OCI-LY1 (cell line): ENCODE measurements around the gene CCNG2.

Source experiments
- H2AFZ ChIP-seq: fragments of 200-600 bp; sonication (generic), shearing (Covaris generic); 2 replicates; pipeline ENCODE4 v1.6.0; 2014; ENCODE audit warnings: antibody characterized with exemption, mild to moderate bottlenecking, low read length
- H3F3A ChIP-seq: fragments of 200-600 bp; sonication (generic), shearing (Covaris generic); 2 replicates; pipeline ENCODE4 v1.6.0; 2014; ENCODE audit warnings: mild to moderate bottlenecking, antibody characterized with exemption, low read length, moderate library complexity; ENCODE audit not compliant: insufficient read depth
- H3K27ac ChIP-seq: fragments of 200-600 bp; sonication (generic); 2 replicates; pipeline ENCODE4 v1.5.1; 2014; ENCODE audit warnings: low read length, mixed run types, mild to moderate bottlenecking, low read depth; ENCODE audit not compliant: poor library complexity, severe bottlenecking
- H3K27me3 ChIP-seq: fragments of 200-600 bp; sonication (generic); 2 replicates; pipeline ENCODE4 v1.6.0; 2014; ENCODE audit warnings: antibody characterized with exemption, mild to moderate bottlenecking, low read length, moderate library complexity; ENCODE audit not compliant: insufficient read depth
- H3K36me3 ChIP-seq: fragments of 200-600 bp; sonication (generic); 2 replicates; pipeline ENCODE4 v1.6.1; 2014; ENCODE audit warnings: mild to moderate bottlenecking, antibody characterized with exemption, low read length, moderate library complexity, mixed read lengths; ENCODE audit not compliant: insufficient read depth
- H3K4me1 ChIP-seq: fragments of 200-600 bp; sonication (generic); 2 replicates; pipeline ENCODE4 v1.5.1; 2014; ENCODE audit warnings: mild to moderate bottlenecking, low read length, moderate library complexity; ENCODE audit not compliant: insufficient read depth, severe bottlenecking
- H3K4me2 ChIP-seq: fragments of 200-600 bp; sonication (generic), shearing (Covaris generic); 2 replicates; pipeline ENCODE4 v1.6.1; 2014; ENCODE audit warnings: low read length
- H3K4me3 ChIP-seq: fragments of 200-600 bp; sonication (generic); 2 replicates; pipeline ENCODE4 v1.5.1; 2014; ENCODE audit warnings: low read length, low read depth, mild to moderate bottlenecking, mixed read lengths; ENCODE audit not compliant: poor library complexity, severe bottlenecking
- H3K79me2 ChIP-seq: fragments of 200-600 bp; shearing (Covaris generic); 2 replicates; pipeline ENCODE4 v1.6.1; 2016; ENCODE audit warnings: mixed run types, low read length, mixed read lengths; ENCODE audit not compliant: insufficient read depth
- H3K9ac ChIP-seq: fragments of 200-600 bp; sonication (generic), shearing (Covaris generic); 2 replicates; pipeline ENCODE4 v1.6.1; 2014; ENCODE audit warnings: mild to moderate bottlenecking, low read length, mixed read lengths
- H3K9me2 ChIP-seq: fragments of 200-600 bp; sonication (generic), shearing (Covaris generic); 2 replicates; pipeline ENCODE4 v1.6.1; 2014; ENCODE audit warnings: low read depth, mild to moderate bottlenecking, low read length, mixed read lengths
- H3K9me3 ChIP-seq: fragments of 200-600 bp; shearing (Covaris generic); 2 replicates; pipeline ENCODE4 v1.6.1; 2014; ENCODE audit warnings: low read length, mixed read lengths
- H4K20me1 ChIP-seq: fragments of 200-600 bp; sonication (generic), shearing (Covaris generic); 2 replicates; pipeline ENCODE4 v1.6.0; 2016; ENCODE audit warnings: mild to moderate bottlenecking, low read length; ENCODE audit not compliant: insufficient read depth
- EZH2 ChIP-seq: fragments of 200-600 bp; sonication (generic), shearing (Covaris generic); IDR thresholded peaks from 2 replicates; pipeline ENCODE4 v1.8.0; 2017; ENCODE audit warnings: borderline replicate concordance, mixed run types, mild to moderate bottlenecking, antibody characterized with exemption, low read length, moderate library complexity, mixed read lengths
- TF ChIP-seq, protein P1 (sequence below): fragments of 200-600 bp; sonication (generic), shearing (Covaris generic); IDR thresholded peaks from 2 replicates; pipeline ENCODE4 v1.5.1; 2017; ENCODE audit warnings: mild to moderate bottlenecking, antibody characterized with exemption, low read length, moderate library complexity, mixed read lengths

CCNG2 gene

DNA sequence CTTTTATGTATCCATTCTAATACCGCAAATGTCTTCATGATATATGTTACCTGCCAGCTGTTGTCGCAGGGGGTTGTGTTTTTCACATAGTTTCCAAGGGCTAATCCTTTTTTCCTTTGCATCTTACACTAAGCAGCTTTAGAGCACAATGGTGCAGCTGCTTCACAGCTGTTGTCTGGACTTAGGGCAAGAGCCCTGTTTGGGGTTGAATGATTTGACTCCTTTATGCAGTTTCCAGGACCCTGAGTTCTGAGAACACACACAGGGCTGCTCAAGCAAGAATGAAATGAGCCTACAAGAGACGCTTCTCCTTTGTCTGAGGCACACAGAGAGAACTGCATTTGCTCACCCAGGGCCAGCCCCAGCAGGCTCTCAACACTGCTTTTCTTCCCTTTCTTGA, 20.2 kb downstream of the CCNG2 start:
- Histone ChIP-seq H3K79me2 (no peaks in the 10 kb centered on the region), H3F3A (no peaks in the 10 kb centered on the region; the same call in 1 of the 2 replicates), H4K20me1 (no peaks in the 10 kb centered on the region), H3K4me3 (no peak overlapping the region), H3K4me1 (no peaks in the 10 kb centered on the region), H3K27ac (no peak overlapping the region), H3K36me3 (no peaks in the 10 kb centered on the region), H3K9me3 (no peaks in the 10 kb centered on the region), H3K27me3 (no peaks in the 10 kb centered on the region), H3K4me2 (no peak overlapping the region), H3K9ac (no peak overlapping the region), H3K9me2 (no peaks in the 10 kb centered on the region), H2AFZ (no peak overlapping the region)
- TF ChIP-seq EZH2: no peak
- TF ChIP-seq, protein P1, sequence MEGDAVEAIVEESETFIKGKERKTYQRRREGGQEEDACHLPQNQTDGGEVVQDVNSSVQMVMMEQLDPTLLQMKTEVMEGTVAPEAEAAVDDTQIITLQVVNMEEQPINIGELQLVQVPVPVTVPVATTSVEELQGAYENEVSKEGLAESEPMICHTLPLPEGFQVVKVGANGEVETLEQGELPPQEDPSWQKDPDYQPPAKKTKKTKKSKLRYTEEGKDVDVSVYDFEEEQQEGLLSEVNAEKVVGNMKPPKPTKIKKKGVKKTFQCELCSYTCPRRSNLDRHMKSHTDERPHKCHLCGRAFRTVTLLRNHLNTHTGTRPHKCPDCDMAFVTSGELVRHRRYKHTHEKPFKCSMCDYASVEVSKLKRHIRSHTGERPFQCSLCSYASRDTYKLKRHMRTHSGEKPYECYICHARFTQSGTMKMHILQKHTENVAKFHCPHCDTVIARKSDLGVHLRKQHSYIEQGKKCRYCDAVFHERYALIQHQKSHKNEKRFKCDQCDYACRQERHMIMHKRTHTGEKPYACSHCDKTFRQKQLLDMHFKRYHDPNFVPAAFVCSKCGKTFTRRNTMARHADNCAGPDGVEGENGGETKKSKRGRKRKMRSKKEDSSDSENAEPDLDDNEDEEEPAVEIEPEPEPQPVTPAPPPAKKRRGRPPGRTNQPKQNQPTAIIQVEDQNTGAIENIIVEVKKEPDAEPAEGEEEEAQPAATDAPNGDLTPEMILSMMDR: no peak

DNA sequence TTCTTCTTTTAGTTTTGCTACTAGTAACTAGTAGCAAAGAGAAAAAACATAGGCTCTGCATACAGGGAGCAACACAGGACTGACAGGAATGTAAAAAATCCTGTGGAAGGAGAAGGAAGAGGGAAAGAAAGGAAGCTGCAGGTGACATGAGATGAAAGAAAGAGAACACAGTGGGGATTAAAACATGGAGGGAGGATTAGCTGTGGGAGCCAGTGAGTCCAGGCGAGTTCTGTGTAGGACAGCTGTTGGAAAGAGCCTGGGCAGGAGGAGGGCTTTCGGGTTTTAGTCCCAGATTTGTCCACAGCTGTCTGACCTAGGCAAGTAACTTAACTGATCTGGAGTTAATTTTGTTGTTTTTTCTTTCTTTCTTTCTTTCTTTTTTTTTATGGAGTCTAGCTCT, 21.6 kb downstream of the CCNG2 start:
- TF ChIP-seq EZH2: no peak
- TF ChIP-seq, protein P1: no peak
- Histone ChIP-seq H3K4me1 (no peaks in the 10 kb centered on the region), H3K27ac (no peak overlapping the region), H3K9me2 (no peaks in the 10 kb centered on the region), H3K36me3 (no peaks in the 10 kb centered on the region), H3K4me2 (no peak overlapping the region), H2AFZ (no peak overlapping the region), H4K20me1 (no peaks in the 10 kb centered on the region), H3K27me3 (no peaks in the 10 kb centered on the region), H3F3A (no peaks in the 10 kb centered on the region; the same call in 1 of the 2 replicates), H3K4me3 (no peak overlapping the region), H3K79me2 (no peaks in the 10 kb centered on the region), H3K9ac (no peak overlapping the region), H3K9me3 (no peaks in the 10 kb centered on the region)

DNA sequence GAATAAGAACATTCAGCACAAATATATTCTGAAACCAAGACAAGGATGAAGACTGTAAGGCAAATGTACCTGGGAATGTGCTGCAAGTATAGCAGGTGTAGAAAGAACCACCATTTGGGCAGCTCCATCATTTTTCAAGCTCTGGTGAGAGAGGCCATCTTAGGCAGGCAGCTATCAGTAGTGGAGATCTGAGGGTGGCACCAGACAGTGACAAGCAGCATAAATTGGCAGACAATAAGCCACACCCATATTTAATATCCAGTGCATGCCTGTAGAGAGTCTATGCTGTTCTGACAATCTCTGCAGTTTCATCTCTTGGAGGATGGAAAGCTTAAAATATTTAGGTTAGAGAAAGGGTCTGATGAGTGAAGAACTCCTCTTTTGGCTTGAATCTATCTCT, 22.5 kb downstream of the CCNG2 start:
- Histone ChIP-seq H3K9me2 (no peaks in the 10 kb centered on the region), H3K4me2 (no peak overlapping the region), H3F3A (no peaks in the 10 kb centered on the region; the same call in 1 of the 2 replicates), H3K9me3 (no peaks in the 10 kb centered on the region), H3K27me3 (no peaks in the 10 kb centered on the region), H3K27ac (no peak overlapping the region), H3K4me3 (no peak overlapping the region), H3K79me2 (no peaks in the 10 kb centered on the region), H3K4me1 (no peaks in the 10 kb centered on the region), H3K9ac (no peak overlapping the region), H3K36me3 (no peaks in the 10 kb centered on the region), H2AFZ (no peak overlapping the region), H4K20me1 (no peaks in the 10 kb centered on the region)
- no peak for TF ChIP-seq EZH2
- TF ChIP-seq, protein P1: no peak
